GM12873 (cell line): Measurements from ENCODE around the gene OPHN1.

Source experiments
- CTCF ChIP-seq: IDR thresholded peaks from 2 replicates; pipeline ENCODE4 v1.5.1; 2012; ENCODE audit warnings: low read depth, mild to moderate bottlenecking, moderate library complexity, low read length, control low read depth; ENCODE audit not compliant: insufficient read depth; ENCODE audit errors: missing control alignments

The OPHN1 gene

GRCh38 chrX:68203646-68204045 lies 229.6 kb downstream of the OPHN1 start:
- no peak for TF ChIP-seq CTCF

- no peak for TF ChIP-seq CTCF
Measured at GRCh38 chrX:68203211-68203610, 230.1 kb downstream of the OPHN1 start.

- TF ChIP-seq CTCF, result no peak
Measured at GRCh38 chrX:68199062-68199848, 234.0 kb downstream of the OPHN1 start.

GRCh38 chrX:68196939-68197791 lies 236.1 kb downstream of the OPHN1 start:
- peak; percentile 77 for TF ChIP-seq CTCF

- TF ChIP-seq CTCF, result no peak
Measured at GRCh38 chrX:68195561-68195960, 237.7 kb downstream of the OPHN1 start.

GRCh38 chrX:68193786-68194185 lies 239.5 kb downstream of the OPHN1 start:
- no peak for TF ChIP-seq CTCF

- TF ChIP-seq CTCF, result no peak
Measured at GRCh38 chrX:68193234-68193633, 240.1 kb downstream of the OPHN1 start.
